ENCODE measurements around the gene GPX6.

GPX6 gene

DNA sequence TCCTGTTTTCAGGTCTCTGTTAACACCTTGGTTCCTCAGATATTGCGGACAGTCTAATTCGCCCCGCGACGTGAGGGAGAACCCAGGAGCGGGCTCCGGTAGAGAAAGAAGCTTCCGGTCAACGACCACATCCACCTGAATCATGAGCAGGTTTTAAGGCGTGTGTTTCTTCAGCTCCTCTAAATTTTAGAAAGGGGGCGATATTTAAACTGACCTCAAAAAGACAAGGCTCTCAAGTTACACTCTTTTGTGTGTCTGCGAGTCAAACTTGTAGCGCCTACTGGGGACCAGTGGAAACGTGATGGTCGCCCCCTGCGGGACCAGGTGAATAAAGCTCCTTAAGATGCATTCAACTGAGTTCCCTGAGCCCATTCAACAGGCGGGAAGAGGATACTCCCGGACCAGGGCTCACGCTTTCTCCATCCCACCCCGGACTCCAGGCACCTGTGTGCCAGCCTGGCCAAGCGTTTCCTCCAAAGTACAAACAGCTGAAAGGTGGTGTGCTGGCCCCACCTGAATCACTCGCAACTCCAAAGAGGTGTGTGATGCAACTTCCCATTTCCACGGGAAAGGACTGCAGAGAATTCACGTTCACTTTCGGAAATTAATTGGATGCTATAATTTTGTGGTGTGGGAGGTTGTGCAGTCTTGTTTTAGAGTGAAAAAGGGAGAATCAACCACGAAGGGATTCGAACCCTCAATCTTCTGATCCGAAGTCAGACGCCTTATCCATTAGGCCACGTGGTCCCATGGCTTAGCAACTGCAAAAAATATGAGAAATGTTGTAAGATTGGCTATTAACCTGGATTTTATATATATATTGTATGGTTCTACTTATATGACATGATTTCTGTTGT lies 27.1 kb upstream of the GPX6 start:
- peak; percentile 54 to 69 for DNase-seq (ENCODE audit: low read depth in 1 of 2, low spot score in 1 of 2)
- H3K4me3 ChIP-seq (replicated peaks; ENCODE audit: insufficient read depth, low read length), result peak overlapping the region; percentile 51
- TF ChIP-seq POLR2AphosphoS5 (IDR thresholded peaks at IDR 0.05; ENCODE audit: low read depth) (no peak), GABPA (IDR thresholded peaks at IDR 0.05; ENCODE audit: low read depth) (0 out of 2 replicates have a peak, but pooled peaks have one; percentile 12), CTCF (IDR thresholded peaks at IDR 0.05; ENCODE audit: insufficient read depth, low read length) (no peak), REST (IDR thresholded peaks at IDR 0.05; ENCODE audit: insufficient replicate concordance, low read depth) (no peak)
- peaks cover 5% of the 10 kb centered on the region for H3K27me3 ChIP-seq (ENCODE audit: insufficient read depth, poor library complexity, severe bottlenecking)
- H3K27ac ChIP-seq (replicated peaks), result no peak overlapping the region

DNA sequence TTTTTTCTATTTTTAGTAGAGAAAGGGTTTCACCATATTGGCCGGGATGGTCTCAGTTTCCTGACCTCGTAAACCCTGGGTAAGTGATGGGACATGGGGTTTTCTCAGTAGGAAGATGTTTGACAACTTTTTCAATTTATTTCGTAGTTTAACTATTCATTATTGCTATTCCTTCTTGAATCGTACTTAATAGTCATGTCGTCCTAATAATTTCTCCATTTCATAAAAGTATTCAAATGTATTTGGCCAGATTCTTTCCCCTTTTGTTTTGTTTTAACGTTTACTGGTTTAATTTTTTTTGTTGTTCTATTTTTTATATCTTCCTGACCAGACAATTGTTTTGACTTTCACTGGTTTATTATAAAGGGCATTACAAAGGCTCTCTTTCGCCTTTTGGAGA lies 26.4 kb upstream of the GPX6 start:
- H3K4me3 ChIP-seq (replicated peaks; ENCODE audit: insufficient read depth, low read length), result peak overlapping the region; percentile 51
- TF ChIP-seq GABPA (IDR thresholded peaks at IDR 0.05; ENCODE audit: low read depth) (no peak), REST (IDR thresholded peaks at IDR 0.05; ENCODE audit: insufficient replicate concordance, low read depth) (no peak), POLR2AphosphoS5 (IDR thresholded peaks at IDR 0.05; ENCODE audit: low read depth) (no peak), CTCF (IDR thresholded peaks at IDR 0.05; ENCODE audit: insufficient read depth, low read length) (no peak), SPI1 (IDR thresholded peaks at IDR 0.05; ENCODE audit: borderline replicate concordance, low read depth) (no peak)
- no peak overlapping the region for H3K27ac ChIP-seq (replicated peaks)
- H3K27me3 ChIP-seq (ENCODE audit: insufficient read depth, poor library complexity, severe bottlenecking), result peaks cover 9% of the 10 kb centered on the region
- no peak for DNase-seq (ENCODE audit: low read depth in 1 of 2, low spot score in 1 of 2)

- no peak overlapping the region; the same call in 1 of the 2 replicates for H3K4me3 ChIP-seq (replicated peaks; ENCODE audit: insufficient read depth, low read length)
- H3K27me3 ChIP-seq (ENCODE audit: insufficient read depth, poor library complexity, severe bottlenecking), result peaks cover 8% of the 10 kb centered on the region
- DNase-seq (ENCODE audit: low read depth in 1 of 2, low spot score in 1 of 2), result no peak
- TF ChIP-seq POLR2AphosphoS5 (IDR thresholded peaks at IDR 0.05; ENCODE audit: low read depth) (no peak), CTCF (IDR thresholded peaks at IDR 0.05; ENCODE audit: insufficient read depth, low read length) (no peak), SPI1 (IDR thresholded peaks at IDR 0.05; ENCODE audit: borderline replicate concordance, low read depth) (no peak), GABPA (IDR thresholded peaks at IDR 0.05; ENCODE audit: low read depth) (no peak), REST (IDR thresholded peaks at IDR 0.05; ENCODE audit: insufficient replicate concordance, low read depth) (no peak)
- H3K27ac ChIP-seq (replicated peaks), result no peak overlapping the region
Observed at GRCh38 chr6:28537509-28538140, 22.0 kb upstream of the GPX6 start.

Data from HL-60 (cell line).